DOHH2 (cell line): ENCODE results near the gene LAMA5.
A peak's percentile ranks its signal among the peaks of the same experiment; 100 is the strongest.

Source experiments
- CTCF ChIP-seq: fragments of 200-600 bp; sonication (generic); IDR thresholded peaks from one replicate; pipeline ENCODE4 v1.5.1; 2014; ENCODE audit warnings: antibody characterized with exemption, mild to moderate bottlenecking, low read depth, low read length; ENCODE audit not compliant: poor library complexity, severe bottlenecking
- EZH2phosphoT487 ChIP-seq: fragments of 200-600 bp; sonication (generic); IDR thresholded peaks from 2 replicates; pipeline ENCODE4 v1.6.1; 2017; ENCODE audit warnings: borderline replicate concordance, mild to moderate bottlenecking, antibody characterized with exemption, low read length, moderate library complexity, mixed read lengths

- peak; percentile 59 for TF ChIP-seq CTCF
- no peak for TF ChIP-seq EZH2phosphoT487
Measured at GRCh38 chr20:62301773-62302340, 65.3 kb downstream of the LAMA5 start.
